AG10803 (cell line): ENCODE measurements around the gene STK24.

Experiments used
- DNase-seq: peaks from one replicate; pipeline ENCODE4 v3.0.0; 2010; ENCODE audit warnings: low read depth
- H3K4me3 ChIP-seq: 2 replicates; pipeline ENCODE4 v1.5.1; 2011; ENCODE audit warnings: mild to moderate bottlenecking, low read length, control low read depth
- CTCF ChIP-seq: conservative IDR thresholded peaks from 2 replicates; pipeline ENCODE4 v1.5.1; 2011; ENCODE audit warnings: mild to moderate bottlenecking, low read length, control low read depth, inconsistent platforms

The STK24 gene

GRCh38 chr13:98563071-98563470 lies 13.8 kb downstream of the STK24 start:
- TF ChIP-seq CTCF: no peak
- H3K4me3 ChIP-seq: peak overlapping the region; percentile 5; the same call in 1 of the 2 replicates
- no peak for DNase-seq

DNA sequence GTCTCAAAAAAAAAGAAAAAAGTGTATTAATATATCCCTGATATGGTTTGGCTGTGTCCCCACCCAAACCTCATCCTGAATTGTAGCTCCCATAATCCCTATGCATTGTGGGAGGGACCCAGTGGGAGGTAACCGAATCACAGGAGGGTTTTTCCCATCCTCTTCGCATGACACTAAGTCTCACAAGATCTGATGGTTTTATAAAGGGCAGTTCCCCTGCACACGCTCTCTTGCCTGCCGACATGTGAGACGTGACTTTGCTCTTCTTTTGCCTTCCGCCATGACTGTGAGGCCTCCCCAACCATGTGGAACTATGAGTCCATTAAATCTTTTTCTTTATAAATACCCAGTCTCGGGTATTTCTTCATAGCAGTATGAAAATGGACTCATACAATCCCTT lies 17.7 kb downstream of the STK24 start:
- no peak for TF ChIP-seq CTCF
- no peak overlapping the region for H3K4me3 ChIP-seq
- DNase-seq: no peak

DNA sequence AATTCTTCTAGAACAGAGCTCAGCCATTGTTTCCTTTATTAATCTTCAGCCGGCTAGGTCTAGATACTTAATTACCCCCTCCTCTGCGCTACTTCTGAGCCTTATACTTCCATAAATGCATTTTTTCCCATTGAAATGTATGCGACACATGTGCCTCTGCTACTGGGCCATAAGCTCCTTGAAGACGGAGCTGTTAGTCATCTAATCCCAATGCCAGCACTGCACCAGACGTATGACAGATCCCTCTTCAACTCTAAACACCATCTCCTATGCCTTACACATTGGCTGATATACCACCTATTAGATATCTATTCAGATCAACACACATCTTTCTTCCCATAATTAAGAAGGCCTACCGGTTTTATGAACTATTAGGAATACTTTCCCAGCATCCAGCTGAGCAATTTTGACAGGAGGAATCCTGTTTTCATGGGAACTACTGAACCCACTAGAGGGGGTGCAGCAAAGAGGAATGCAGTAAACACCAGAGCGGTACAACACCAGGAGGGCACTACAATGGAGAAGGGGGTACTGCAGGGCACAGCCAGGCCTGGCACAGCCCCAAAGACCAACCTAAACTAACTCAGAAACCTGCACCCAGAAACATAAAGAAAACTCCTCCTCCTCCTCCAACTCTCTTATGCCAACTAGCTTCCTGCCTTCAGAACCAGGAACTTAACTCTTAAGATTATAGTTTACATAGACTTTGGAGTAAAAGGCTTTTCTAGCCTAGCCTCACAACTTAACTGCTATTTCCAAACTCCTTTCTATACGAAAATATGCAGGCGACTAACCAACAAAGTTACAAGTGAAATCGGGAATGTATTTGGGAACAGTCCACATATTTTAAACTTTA lies 18.7 kb downstream of the STK24 start:
- H3K4me3 ChIP-seq: no peak overlapping the region
- no peak for TF ChIP-seq CTCF
- DNase-seq: no peak

GRCh38 chr13:98556968-98557631 lies 19.8 kb downstream of the STK24 start:
- no peak for DNase-seq
- no peak for TF ChIP-seq CTCF

DNA sequence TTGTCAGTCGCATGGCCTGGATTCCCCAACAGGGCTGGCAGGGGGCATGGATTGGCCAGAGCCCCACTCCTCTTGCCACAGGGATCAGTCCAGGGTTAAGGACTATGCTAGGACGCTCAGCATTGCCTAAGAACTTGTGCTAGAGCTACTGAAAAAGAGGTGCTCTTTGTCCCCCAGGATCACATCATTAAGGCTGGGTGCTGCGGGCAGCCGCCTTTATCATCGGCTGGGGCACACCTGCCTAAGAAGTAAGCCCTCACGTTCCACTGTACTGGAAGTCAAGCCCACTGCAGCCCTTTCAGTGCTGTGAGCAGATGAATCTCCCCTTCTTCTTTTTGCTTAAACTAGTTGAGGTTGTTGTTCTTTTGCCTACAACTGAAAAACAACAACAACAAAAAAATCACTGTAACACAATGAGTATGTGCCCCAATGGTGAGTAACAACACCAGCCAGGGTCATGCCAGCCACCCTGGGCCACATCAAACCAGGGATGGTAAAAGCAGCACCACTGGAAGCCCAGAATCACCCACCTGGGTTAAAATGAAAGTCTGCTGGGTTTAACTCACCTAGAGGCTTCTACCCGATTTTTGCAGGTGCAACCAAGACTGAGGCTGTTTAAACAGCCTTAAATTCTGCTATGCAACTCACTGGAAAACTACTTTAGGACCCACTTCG lies 20.6 kb downstream of the STK24 start:
- DNase-seq: no peak
- no peak for TF ChIP-seq CTCF

More at GRCh38 chr13:98556968-98557631, 19.8 kb downstream of the STK24 start:
- H3K4me3 ChIP-seq: no peak overlapping the region

GRCh38 chr13:98549728-98550317 lies 27.1 kb downstream of the STK24 start:
- DNase-seq: no peak
- no peak overlapping the region for H3K4me3 ChIP-seq
- no peak for TF ChIP-seq CTCF

More for the DNA sequence above, 20.6 kb downstream of the STK24 start:
- H3K4me3 ChIP-seq: no peak overlapping the region
